BLaER1 treated with 17β-estradiol and CSF1 and Interleukin-3, amounts not matched to agents 10 nM and 100 nM (cell line): ENCODE results near the gene ITPR1.
A peak's percentile ranks its signal among the peaks of the same experiment; 100 is the strongest.

Source experiments
- H3K27ac ChIP-seq, 11 experiments: shearing (Covaris generic); formaldehyde crosslinking; 2 replicates each; pipeline ENCODE4 v1.8.1; 2022
- H3K27me3 ChIP-seq, 11 experiments: shearing (Covaris generic); formaldehyde crosslinking; 2 replicates each; pipeline ENCODE4 v1.8.1; 2022
- H3K36me3 ChIP-seq, 11 experiments: shearing (Covaris generic); formaldehyde crosslinking; 2 replicates each; pipeline ENCODE4 v1.8.1; 2022
- H3K4me1 ChIP-seq, 10 experiments: shearing (Covaris generic); formaldehyde crosslinking; 2 replicates each; pipeline ENCODE4 v1.8.1; 2022
- H3K4me2 ChIP-seq, 11 experiments: shearing (Covaris generic); formaldehyde crosslinking; 2 replicates each; pipeline ENCODE4 v1.8.1; 2022
- H3K4me3 ChIP-seq, 10 experiments: shearing (Covaris generic); formaldehyde crosslinking; 2 replicates each; pipeline ENCODE4 v1.8.1; 2022
- H3K9ac ChIP-seq, 11 experiments: shearing (Covaris generic); formaldehyde crosslinking; 2 replicates each; pipeline ENCODE4 v1.8.1; 2022
- H3K9me3 ChIP-seq, 11 experiments: shearing (Covaris generic); formaldehyde crosslinking; replicated peaks in 1 of 11; 2 replicates each; pipeline ENCODE4 v1.8.1; 2022
- H4K20me1 ChIP-seq, 11 experiments: shearing (Covaris generic); formaldehyde crosslinking; 2 replicates each; pipeline ENCODE4 v1.8.1; 2022
- Cebpa-rat ChIP-seq, 11 experiments: shearing (Covaris generic); IDR thresholded peaks; 2 replicates each; pipeline ENCODE4 v1.8.1; 2022

Gene ITPR1

DNA sequence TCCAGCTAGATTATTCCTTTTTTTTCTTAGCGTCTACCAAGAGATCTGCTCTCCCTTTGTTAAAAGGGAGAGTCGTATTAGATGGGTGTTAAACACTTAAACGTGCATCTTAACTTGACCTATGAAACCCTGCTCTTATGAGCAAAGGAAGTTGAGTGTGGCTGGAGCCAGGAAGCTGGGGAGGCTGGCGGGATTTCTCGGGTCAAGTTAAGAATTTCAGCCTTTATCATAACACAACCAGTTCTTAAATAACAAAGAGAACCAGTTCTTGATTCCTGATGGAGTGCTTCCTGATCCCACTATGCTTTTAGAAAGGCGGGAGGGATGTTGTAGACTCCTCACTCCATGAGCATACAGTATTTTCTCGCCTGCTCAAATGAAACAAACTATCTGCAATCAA, 215.1 kb downstream of the ITPR1 start:
- H3K9ac ChIP-seq = no peak overlapping the region
- no peak overlapping the region for H3K27ac ChIP-seq
- no peak overlapping the region for H3K4me2 ChIP-seq

DNA sequence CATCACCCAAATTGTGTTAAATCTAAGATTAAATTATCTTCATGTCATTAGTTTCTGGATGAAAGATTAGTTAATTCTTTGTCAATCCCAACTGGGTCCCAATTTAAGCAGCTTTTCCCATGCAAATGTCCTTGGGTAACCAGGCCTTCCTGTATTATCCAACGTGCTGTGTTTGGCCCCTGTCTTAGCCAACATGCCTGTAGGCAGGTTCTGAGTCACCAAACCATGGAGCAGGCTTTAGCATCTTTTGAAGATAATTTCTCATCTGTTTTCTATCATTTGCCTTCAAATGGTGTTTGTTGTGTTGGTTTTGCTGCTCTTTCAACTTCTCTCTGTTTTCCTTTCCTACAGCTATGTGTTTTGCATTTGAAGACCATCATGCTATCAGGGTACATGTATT, 216.2 kb downstream of the ITPR1 start:
- peaks cover 0 to 11% (median 3%) of the 10 kb centered on the region in 10 experiments; a peak in 6 of 20 replicates for H3K4me1 ChIP-seq
- TF ChIP-seq Cebpa-rat (IDR thresholded peaks at IDR 0.05) = no peak
- H3K4me3 ChIP-seq = no peak overlapping the region
- H3K27ac ChIP-seq = no peak overlapping the region
- peaks cover 36 to 94% (median 52%) of the 10 kb centered on the region in 11 experiments; a peak in 21 of 22 replicates for H3K36me3 ChIP-seq
- H3K27me3 ChIP-seq = no peaks in the 10 kb centered on the region
- H3K9me3 ChIP-seq = no peaks in the 10 kb centered on the region
- H3K9ac ChIP-seq = no peak overlapping the region
- no peak overlapping the region for H3K4me2 ChIP-seq
- no peaks in the 10 kb centered on the region for H4K20me1 ChIP-seq

More for the DNA sequence above, 215.1 kb downstream of the ITPR1 start:
- Histone ChIP-seq H3K27me3 (no peaks in the 10 kb centered on the region), H4K20me1 (no peaks in the 10 kb centered on the region), H3K9me3 (no peaks in the 10 kb centered on the region), H3K4me3 (no peak overlapping the region), H3K36me3 (peaks cover 45 to 94% (median 59%) of the 10 kb centered on the region in 11 experiments; a peak in 21 of 22 replicates), H3K4me1 (peaks cover 0 to 3% (median 2%) of the 10 kb centered on the region in 10 experiments; a peak in 11 of 20 replicates)
- no peak for TF ChIP-seq Cebpa-rat (IDR thresholded peaks at IDR 0.05)

- Histone ChIP-seq H3K4me3 (no peak overlapping the region), H3K9ac (no peak overlapping the region)
- TF ChIP-seq Cebpa-rat (IDR thresholded peaks at IDR 0.05) = no peak
These were observed 217.0 kb downstream of the ITPR1 start for GRCh38 chr3:4710191-4710590.

DNA sequence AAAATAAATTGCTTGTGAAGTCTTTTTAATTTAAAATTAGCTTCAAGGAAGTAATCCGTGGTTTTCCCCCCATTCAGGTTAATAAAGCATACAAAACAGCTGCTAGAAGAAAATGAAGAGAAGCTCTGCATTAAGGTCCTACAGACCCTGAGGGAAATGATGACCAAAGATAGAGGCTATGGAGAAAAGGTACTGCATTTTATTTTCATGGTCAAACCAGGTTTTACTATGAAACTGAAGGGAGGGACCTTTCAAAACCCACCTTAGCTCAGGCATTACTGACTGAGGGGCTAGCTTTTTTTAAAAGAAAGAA, 218.5 kb downstream of the ITPR1 start:
- peaks cover 16 to 85% (median 41%) of the 10 kb centered on the region in 11 experiments; a peak in 19 of 22 replicates for H3K36me3 ChIP-seq
- no peaks in the 10 kb centered on the region for H3K9me3 ChIP-seq
- peaks cover 0 to 12% (median 3%) of the 10 kb centered on the region in 10 experiments; a peak in 6 of 20 replicates for H3K4me1 ChIP-seq
- no peak overlapping the region for H3K9ac ChIP-seq
- H3K27ac ChIP-seq = no peak overlapping the region
- no peak for TF ChIP-seq Cebpa-rat (IDR thresholded peaks at IDR 0.05)
- no peaks in the 10 kb centered on the region for H4K20me1 ChIP-seq
- no peaks in the 10 kb centered on the region for H3K27me3 ChIP-seq
- no peak overlapping the region for H3K4me3 ChIP-seq
- H3K4me2 ChIP-seq = no peak overlapping the region

More at GRCh38 chr3:4710191-4710590, 217.0 kb downstream of the ITPR1 start:
- Histone ChIP-seq H4K20me1 (no peaks in the 10 kb centered on the region), H3K4me1 (peaks cover 0 to 12% (median 3%) of the 10 kb centered on the region in 10 experiments; a peak in 6 of 20 replicates), H3K27ac (no peak overlapping the region), H3K4me2 (no peak overlapping the region), H3K9me3 (no peaks in the 10 kb centered on the region), H3K36me3 (peaks cover 30 to 94% (median 55%) of the 10 kb centered on the region in 11 experiments; a peak in 21 of 22 replicates), H3K27me3 (no peaks in the 10 kb centered on the region)

DNA sequence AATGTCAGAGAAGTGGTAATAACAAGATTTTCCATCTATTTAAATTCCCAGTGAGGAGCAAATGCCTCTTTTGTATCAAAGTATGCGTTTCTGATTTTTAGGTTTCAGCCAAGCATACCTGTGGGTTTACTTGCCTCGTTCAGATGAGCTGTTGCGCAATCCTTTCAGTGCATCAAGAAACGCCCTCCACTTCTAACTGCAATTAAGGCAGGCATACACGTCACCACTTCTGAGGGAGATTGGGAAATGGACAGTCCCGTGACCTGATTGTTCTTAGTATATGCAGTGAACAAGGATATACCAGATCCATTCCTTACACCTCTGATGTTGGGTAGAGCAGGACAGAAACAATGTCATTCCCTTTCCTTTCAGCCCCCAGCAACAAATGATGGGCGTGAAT, 219.0 kb downstream of the ITPR1 start:
- no peaks in the 10 kb centered on the region for H3K27me3 ChIP-seq
- peak; percentile 75 to 98 (median 90) for TF ChIP-seq Cebpa-rat (IDR thresholded peaks at IDR 0.05)
- no peak overlapping the region for H3K4me3 ChIP-seq
- H3K4me1 ChIP-seq = peaks cover 0 to 12% (median 3%) of the 10 kb centered on the region in 10 experiments; a peak in 6 of 20 replicates
- peaks cover 12 to 80% (median 36%) of the 10 kb centered on the region in 11 experiments; a peak in 16 of 22 replicates for H3K36me3 ChIP-seq
- H3K4me2 ChIP-seq = no peak overlapping the region
- H3K27ac ChIP-seq = no peak overlapping the region
- no peak overlapping the region for H3K9ac ChIP-seq
- no peaks in the 10 kb centered on the region for H3K9me3 ChIP-seq
- no peaks in the 10 kb centered on the region for H4K20me1 ChIP-seq

- H3K27ac ChIP-seq = no peak overlapping the region
- H3K4me3 ChIP-seq = no peak overlapping the region
- H3K9ac ChIP-seq = no peak overlapping the region
- H3K36me3 ChIP-seq = peaks cover 12 to 75% (median 32%) of the 10 kb centered on the region in 11 experiments; a peak in 15 of 22 replicates
- H3K4me1 ChIP-seq = peaks cover 0 to 12% (median 3%) of the 10 kb centered on the region in 10 experiments; a peak in 6 of 20 replicates
- no peaks in the 10 kb centered on the region for H3K27me3 ChIP-seq
- H4K20me1 ChIP-seq = no peaks in the 10 kb centered on the region
- peak overlapping the region in 4 of 11 experiments; percentile 2 to 11 (median 6); a peak in 5 of 22 replicates for H3K4me2 ChIP-seq
- TF ChIP-seq Cebpa-rat (IDR thresholded peaks at IDR 0.05) = no peak
- no peaks in the 10 kb centered on the region for H3K9me3 ChIP-seq
These were observed 220.9 kb downstream of the ITPR1 start for GRCh38 chr3:4714045-4714444.

DNA sequence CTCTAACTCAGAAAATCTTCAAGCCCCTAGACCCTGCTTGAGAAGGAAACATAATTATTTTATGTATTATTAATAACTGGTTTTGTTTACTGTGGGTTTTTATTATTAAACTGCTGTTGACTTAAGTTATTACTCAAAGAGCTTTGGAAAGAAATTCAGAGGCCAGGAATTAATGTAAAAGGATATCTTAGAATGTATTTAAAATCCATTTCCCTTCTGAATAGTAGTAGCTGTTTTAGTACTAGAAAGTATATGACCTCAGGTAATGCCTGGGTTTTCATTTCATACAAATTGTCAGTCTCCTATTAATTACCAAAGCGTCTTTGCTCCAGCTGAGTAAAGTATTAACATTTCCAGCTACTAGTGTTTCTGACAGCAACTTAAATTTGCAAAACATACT, 223.1 kb downstream of the ITPR1 start:
- Histone ChIP-seq H3K4me2 (no peak overlapping the region), H4K20me1 (no peaks in the 10 kb centered on the region), H3K27me3 (no peaks in the 10 kb centered on the region), H3K9ac (no peak overlapping the region), H3K27ac (no peak overlapping the region), H3K36me3 (peaks cover 12 to 72% (median 26%) of the 10 kb centered on the region in 11 experiments; a peak in 13 of 22 replicates), H3K4me3 (no peak overlapping the region), H3K4me1 (peaks cover 0 to 12% (median 3%) of the 10 kb centered on the region in 10 experiments; a peak in 6 of 20 replicates), H3K9me3 (no peaks in the 10 kb centered on the region)
- no peak for TF ChIP-seq Cebpa-rat (IDR thresholded peaks at IDR 0.05)

- Histone ChIP-seq H3K4me3 (no peak overlapping the region), H3K9me3 (no peaks in the 10 kb centered on the region), H3K36me3 (peaks cover 12 to 70% (median 26%) of the 10 kb centered on the region in 11 experiments; a peak in 13 of 22 replicates), H4K20me1 (no peaks in the 10 kb centered on the region), H3K4me1 (peaks cover 0 to 12% (median 2%) of the 10 kb centered on the region in 10 experiments; a peak in 9 of 20 replicates), H3K9ac (no peak overlapping the region), H3K27me3 (no peaks in the 10 kb centered on the region), H3K4me2 (no peak overlapping the region), H3K27ac (no peak overlapping the region)
- TF ChIP-seq Cebpa-rat (IDR thresholded peaks at IDR 0.05) = no peak
These were observed 223.7 kb downstream of the ITPR1 start for GRCh38 chr3:4716706-4717362.

DNA sequence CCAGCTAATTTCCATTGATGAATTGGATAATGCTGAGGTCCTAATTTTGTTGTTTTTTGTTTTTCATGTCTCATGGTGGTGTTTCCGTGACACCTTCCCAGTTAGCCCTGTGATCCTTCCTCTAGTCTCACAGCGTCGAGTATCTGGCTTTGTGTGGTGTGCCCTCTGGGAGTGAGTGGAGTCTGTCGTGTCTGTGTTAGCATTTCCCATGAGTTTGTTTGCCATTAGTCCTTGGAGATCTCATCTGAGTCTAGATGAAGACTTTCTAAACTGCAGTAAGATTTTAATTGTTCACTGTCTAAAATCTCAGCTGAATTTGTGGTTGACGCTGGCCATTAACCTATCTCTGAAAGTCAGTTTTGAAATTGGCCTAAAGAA, 224.2 kb downstream of the ITPR1 start:
- Histone ChIP-seq H3K27me3 (no peaks in the 10 kb centered on the region), H3K9me3 (no peaks in the 10 kb centered on the region), H3K4me3 (no peak overlapping the region), H3K36me3 (peaks cover 8 to 65% (median 22%) of the 10 kb centered on the region in 11 experiments; a peak in 13 of 22 replicates), H3K27ac (no peak overlapping the region), H3K4me2 (no peak overlapping the region), H3K4me1 (peaks cover 0 to 12% (median 6%) of the 10 kb centered on the region in 10 experiments; a peak in 12 of 20 replicates), H4K20me1 (no peaks in the 10 kb centered on the region), H3K9ac (no peak overlapping the region)
- TF ChIP-seq Cebpa-rat (IDR thresholded peaks at IDR 0.05) = no peak
